Muscle layer of duodenum (tissue), 2 donors: ENCODE measurements around the gene LRMDA.

Experiments
- H3K27ac ChIP-seq: one replicate; pipeline ENCODE4 v1.7.0; 2013; ENCODE audit warnings: mild to moderate bottlenecking, low read length
- H3K27me3 ChIP-seq: one replicate; pipeline ENCODE4 v1.7.0; 2013; ENCODE audit warnings: low read depth, mild to moderate bottlenecking, control low read depth, low read length
- H3K36me3 ChIP-seq, 2 donors: one replicate each; pipeline ENCODE4 v1.7.0; 2013; ENCODE audit warnings: low read length in 2 of 2, control low read depth in 1 of 2, mild to moderate bottlenecking in 1 of 2; ENCODE audit not compliant: insufficient read depth in 2 of 2, control insufficient read depth in 1 of 2
- H3K4me1 ChIP-seq, 2 donors: one replicate each; pipeline ENCODE4 v1.7.0; 2013; ENCODE audit warnings: low read length in 2 of 2, mild to moderate bottlenecking in 2 of 2, control low read depth in 1 of 2, moderate library complexity in 1 of 2; ENCODE audit not compliant: insufficient read depth in 2 of 2, control insufficient read depth in 1 of 2
- H3K4me3 ChIP-seq, 2 donors: one replicate each; pipeline ENCODE4 v1.7.0; 2013; ENCODE audit warnings: low read length in 2 of 2, low read depth in 1 of 2, mild to moderate bottlenecking in 1 of 2
- H3K9me3 ChIP-seq, 2 donors: one replicate each; pipeline ENCODE4 v1.7.0; 2013; ENCODE audit warnings: low read length in 2 of 2, control low read depth in 1 of 2, mild to moderate bottlenecking in 1 of 2; ENCODE audit not compliant: control insufficient read depth in 1 of 2
- donor health status: healthy.

LRMDA gene

GRCh38 chr10:76242956-76243355 lies 811.5 kb downstream of the LRMDA start:
- H3K4me3 ChIP-seq, result no peak overlapping the region
- H3K27ac ChIP-seq, result no peak overlapping the region
- no peaks in the 10 kb centered on the region for H3K36me3 ChIP-seq
- no peaks in the 10 kb centered on the region for H3K27me3 ChIP-seq
- H3K9me3 ChIP-seq, result no peaks in the 10 kb centered on the region
- H3K4me1 ChIP-seq, result peaks cover 0 to 7% of the 10 kb centered on the region in 2 donors

GRCh38 chr10:76244061-76244686 lies 812.8 kb downstream of the LRMDA start:
- Histone ChIP-seq H3K4me1 (peaks cover 0 to 7% of the 10 kb centered on the region in 2 donors), H3K36me3 (no peaks in the 10 kb centered on the region), H3K27ac (no peak overlapping the region), H3K4me3 (no peak overlapping the region), H3K9me3 (no peaks in the 10 kb centered on the region), H3K27me3 (no peaks in the 10 kb centered on the region)

DNA sequence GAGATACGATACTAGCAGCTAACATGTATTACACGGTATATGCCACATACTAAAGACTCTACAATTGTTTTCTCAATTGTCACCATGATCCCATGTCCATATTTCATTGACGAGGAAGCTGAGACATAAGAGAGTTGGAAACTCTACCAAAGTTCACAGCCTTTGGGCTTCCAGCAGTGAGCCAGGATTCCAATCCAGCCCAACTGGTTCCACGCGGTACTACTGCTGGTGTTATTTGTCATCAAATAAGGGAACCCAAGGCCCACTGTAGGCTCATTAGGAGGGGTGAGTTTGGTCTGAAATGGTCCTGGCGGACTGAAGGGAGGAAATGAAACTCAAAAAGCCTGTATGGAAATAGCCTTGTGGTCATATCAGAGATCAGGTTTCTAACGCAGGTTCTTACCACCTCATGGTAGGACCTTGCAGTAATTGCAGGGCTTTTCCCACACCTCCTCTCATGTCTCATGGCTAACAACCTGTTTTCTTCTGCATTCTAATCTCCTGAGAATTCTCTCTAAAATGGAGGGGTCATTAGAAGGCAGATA lies 814.6 kb downstream of the LRMDA start:
- peaks cover 0 to 11% of the 10 kb centered on the region in 2 donors for H3K4me1 ChIP-seq
- no peaks in the 10 kb centered on the region for H3K36me3 ChIP-seq
- H3K4me3 ChIP-seq, result no peak overlapping the region
- H3K27me3 ChIP-seq, result no peaks in the 10 kb centered on the region
- no peaks in the 10 kb centered on the region for H3K9me3 ChIP-seq
- no peak overlapping the region for H3K27ac ChIP-seq

DNA sequence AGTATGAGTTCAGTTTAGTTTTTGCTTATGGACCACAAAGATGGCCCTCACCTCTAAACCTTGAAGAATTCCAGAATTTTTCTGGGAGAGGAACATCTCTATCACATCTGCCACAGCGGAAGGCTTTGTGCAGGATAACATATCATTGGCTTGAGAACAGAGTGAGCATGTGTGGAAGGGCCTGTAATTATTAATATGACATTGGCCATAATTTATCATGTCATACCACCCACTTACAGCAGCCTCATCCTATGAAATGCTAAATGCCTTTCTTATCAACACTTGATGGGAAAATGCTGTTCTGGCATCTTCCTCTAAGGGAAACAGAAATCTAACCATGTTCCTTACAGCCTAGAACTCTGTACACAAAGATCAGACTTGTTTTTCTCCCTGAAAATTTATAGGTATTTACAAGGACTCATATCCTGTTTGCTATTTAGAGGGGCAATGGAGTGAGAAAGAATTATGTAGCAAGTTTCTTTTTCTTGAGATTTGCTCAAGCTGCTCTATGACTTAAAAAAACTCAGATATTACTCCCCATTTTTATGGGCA lies 817.3 kb downstream of the LRMDA start:
- H3K4me1 ChIP-seq, result peaks cover 0 to 12% of the 10 kb centered on the region in 2 donors
- H3K9me3 ChIP-seq, result no peaks in the 10 kb centered on the region
- H3K27ac ChIP-seq, result no peak overlapping the region
- H3K36me3 ChIP-seq, result no peaks in the 10 kb centered on the region
- no peaks in the 10 kb centered on the region for H3K27me3 ChIP-seq
- no peak overlapping the region for H3K4me3 ChIP-seq

DNA sequence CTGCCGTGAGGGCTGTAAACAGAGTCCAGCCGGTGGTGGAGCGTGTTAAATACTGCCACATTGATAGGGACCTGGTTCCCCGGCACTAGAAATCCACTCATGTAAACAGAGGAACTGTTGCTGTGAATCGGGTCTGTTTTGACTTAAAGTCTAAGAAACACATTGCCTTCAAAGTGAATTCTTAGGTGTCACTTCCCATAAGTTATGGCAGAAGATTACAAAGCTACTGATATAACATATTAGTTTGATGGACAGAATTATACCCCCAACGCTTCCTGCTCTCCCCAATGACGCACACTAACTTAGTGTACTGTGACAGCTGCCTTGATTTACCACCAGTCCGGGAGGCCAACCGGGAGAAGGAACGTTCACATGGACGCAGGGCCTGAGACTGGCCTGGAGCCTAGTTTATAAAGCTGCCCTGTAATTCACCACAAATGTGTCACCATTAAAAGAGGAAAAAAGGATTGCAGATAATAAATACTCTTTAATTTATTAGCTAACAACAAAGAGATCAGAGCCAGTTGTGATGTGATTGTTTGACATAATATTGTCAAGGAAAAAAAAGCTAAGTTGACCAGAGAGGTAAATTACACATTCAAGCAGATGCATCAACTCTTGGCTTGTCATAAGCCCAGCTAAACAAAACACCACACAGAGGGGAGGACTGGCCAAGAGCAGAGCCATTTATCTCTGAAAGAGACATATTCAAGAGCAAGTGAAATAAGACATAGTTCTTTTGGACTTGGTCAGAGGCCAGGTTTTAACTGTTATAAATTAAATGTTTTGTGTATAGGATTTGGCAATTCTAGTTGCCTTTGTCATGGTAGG lies 820.6 kb downstream of the LRMDA start:
- no peak overlapping the region for H3K4me3 ChIP-seq
- no peaks in the 10 kb centered on the region for H3K9me3 ChIP-seq
- H3K36me3 ChIP-seq, result no peaks in the 10 kb centered on the region
- no peaks in the 10 kb centered on the region for H3K27me3 ChIP-seq
- peaks cover 0 to 12% of the 10 kb centered on the region in 2 donors for H3K4me1 ChIP-seq
- H3K27ac ChIP-seq, result no peak overlapping the region

DNA sequence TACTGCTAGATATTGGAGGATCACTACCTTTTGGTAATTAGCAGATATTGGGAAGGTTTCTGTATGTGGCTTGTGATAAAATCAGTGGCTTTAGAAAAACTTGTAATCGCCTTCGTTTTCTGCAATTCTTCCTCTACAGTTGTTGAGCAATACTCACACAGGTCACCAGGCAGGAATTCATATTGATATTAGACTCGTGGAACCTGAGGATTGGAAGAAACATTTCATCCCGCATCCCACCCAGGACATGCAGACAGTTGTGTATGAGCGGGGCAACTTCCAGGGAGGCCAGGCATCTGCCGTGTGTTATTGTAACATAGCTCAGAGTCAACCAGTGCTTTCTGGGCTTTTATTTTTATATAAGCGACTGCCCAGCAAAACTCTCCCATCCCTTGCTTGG lies 821.3 kb downstream of the LRMDA start:
- H3K27ac ChIP-seq, result no peak overlapping the region
- no peak overlapping the region for H3K4me3 ChIP-seq
- H3K4me1 ChIP-seq, result peaks cover 0 to 12% of the 10 kb centered on the region in 2 donors
- H3K9me3 ChIP-seq, result no peaks in the 10 kb centered on the region
- H3K36me3 ChIP-seq, result no peaks in the 10 kb centered on the region
- no peaks in the 10 kb centered on the region for H3K27me3 ChIP-seq

GRCh38 chr10:76255241-76255640 lies 823.8 kb downstream of the LRMDA start:
- Histone ChIP-seq H3K27ac (no peak overlapping the region), H3K27me3 (no peaks in the 10 kb centered on the region), H3K9me3 (peaks cover 4 to 9% of the 10 kb centered on the region in 2 donors), H3K4me3 (no peak overlapping the region), H3K4me1 (peaks cover 0 to 12% of the 10 kb centered on the region in 2 donors), H3K36me3 (no peaks in the 10 kb centered on the region)

GRCh38 chr10:76257816-76258215 lies 826.4 kb downstream of the LRMDA start:
- H3K9me3 ChIP-seq, result peaks cover 8 to 16% of the 10 kb centered on the region in 2 donors
- H3K36me3 ChIP-seq, result no peaks in the 10 kb centered on the region
- no peak overlapping the region for H3K4me3 ChIP-seq
- H3K27me3 ChIP-seq, result no peaks in the 10 kb centered on the region
- no peak overlapping the region for H3K27ac ChIP-seq
- H3K4me1 ChIP-seq, result peaks cover 0 to 5% of the 10 kb centered on the region in 2 donors

DNA sequence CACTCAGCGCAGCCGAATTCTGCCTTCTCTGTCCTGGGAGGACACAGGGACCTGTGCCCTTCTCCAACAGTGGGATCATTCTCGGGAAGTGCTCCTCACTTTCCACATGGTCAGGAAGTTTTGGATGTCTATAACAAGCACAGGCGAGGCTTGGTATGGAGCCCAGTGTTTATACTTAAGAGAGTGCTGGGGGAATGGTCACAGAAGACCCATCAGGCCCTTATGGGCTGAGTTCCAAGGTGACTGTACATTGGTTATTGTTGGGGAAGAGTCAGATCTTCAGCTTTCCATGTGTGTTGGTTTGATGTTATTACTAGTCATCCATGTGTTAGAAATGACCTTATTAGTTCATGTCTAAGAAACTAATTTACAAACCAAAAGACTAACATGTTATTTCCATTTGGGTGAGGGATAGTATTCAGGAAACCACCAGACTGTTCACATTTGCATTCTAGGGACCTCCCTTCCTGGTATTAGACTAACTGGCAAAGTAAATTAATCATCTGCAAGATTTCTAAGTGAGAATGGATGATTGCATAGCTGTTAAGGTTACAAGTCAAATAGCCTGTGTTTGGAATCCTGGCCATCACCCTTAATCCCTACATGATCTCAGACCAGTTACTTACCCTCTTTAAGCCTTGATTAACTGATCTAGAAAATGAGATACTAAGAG lies 834.2 kb downstream of the LRMDA start:
- no peak overlapping the region for H3K27ac ChIP-seq
- H3K9me3 ChIP-seq, result peaks cover 3% of the 10 kb centered on the region in 2 donors
- H3K4me1 ChIP-seq, result no peaks in the 10 kb centered on the region
- no peaks in the 10 kb centered on the region for H3K27me3 ChIP-seq
- H3K4me3 ChIP-seq, result no peak overlapping the region
- no peaks in the 10 kb centered on the region for H3K36me3 ChIP-seq

DNA sequence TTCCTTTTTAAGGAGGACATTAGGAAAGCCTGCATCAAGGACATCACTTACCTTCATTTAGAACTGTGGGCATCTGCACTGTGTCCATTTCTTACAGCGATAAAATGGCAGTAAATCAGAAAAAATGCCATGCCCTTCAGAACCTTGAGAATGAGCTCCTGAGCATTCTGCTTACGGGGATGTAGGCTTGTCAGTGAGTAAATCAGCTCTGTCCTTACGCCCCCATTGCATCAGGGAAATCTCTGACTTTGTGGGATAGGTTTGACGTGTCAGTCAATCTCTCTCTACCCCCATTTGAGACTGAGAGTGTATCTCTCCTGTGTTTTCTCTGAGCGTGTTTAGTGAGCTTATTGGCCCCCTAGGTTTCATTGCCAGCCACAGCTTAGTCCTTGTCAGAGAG lies 837.1 kb downstream of the LRMDA start:
- Histone ChIP-seq H3K36me3 (no peaks in the 10 kb centered on the region), H3K27ac (no peak overlapping the region), H3K27me3 (no peaks in the 10 kb centered on the region), H3K4me1 (no peaks in the 10 kb centered on the region), H3K4me3 (no peak overlapping the region), H3K9me3 (no peaks in the 10 kb centered on the region)

DNA sequence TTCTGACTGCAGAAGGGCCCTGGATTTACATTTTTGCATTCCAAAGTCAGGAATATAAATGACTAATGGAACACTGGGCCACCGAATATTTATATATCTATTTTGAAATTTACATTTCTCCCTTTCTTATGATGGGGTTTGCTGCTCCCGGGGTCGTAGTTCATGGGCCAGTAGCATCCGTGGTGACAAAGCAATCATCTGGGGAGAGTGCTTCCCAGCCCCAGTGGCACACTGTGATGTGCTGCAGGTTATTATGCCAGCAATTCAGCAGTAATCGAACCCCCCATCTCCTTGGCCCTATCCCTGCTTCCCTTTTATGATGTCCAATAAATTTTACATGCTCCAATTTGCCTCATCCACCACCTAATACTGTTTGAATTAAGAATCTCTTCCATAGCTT lies 837.5 kb downstream of the LRMDA start:
- Histone ChIP-seq H3K36me3 (no peaks in the 10 kb centered on the region), H3K4me3 (no peak overlapping the region), H3K4me1 (no peaks in the 10 kb centered on the region)

More for the DNA sequence above, 837.5 kb downstream of the LRMDA start:
- H3K9me3 ChIP-seq, result no peaks in the 10 kb centered on the region
- H3K27ac ChIP-seq, result no peak overlapping the region
- H3K27me3 ChIP-seq, result no peaks in the 10 kb centered on the region
